GM12874 (cell line): ENCODE data around the gene PIK3R1.

ENCODE experiments used
- TF ChIP-seq, protein P1 (sequence below): IDR thresholded peaks from 2 replicates; pipeline ENCODE4 v1.5.1; 2011; ENCODE audit warnings: low read depth, mild to moderate bottlenecking, control low read depth, low read length, moderate library complexity; ENCODE audit not compliant: insufficient read depth

Gene PIK3R1

GRCh38 chr5:68334553-68334886, 119.0 kb downstream of the PIK3R1 start:
- TF ChIP-seq, protein P1, sequence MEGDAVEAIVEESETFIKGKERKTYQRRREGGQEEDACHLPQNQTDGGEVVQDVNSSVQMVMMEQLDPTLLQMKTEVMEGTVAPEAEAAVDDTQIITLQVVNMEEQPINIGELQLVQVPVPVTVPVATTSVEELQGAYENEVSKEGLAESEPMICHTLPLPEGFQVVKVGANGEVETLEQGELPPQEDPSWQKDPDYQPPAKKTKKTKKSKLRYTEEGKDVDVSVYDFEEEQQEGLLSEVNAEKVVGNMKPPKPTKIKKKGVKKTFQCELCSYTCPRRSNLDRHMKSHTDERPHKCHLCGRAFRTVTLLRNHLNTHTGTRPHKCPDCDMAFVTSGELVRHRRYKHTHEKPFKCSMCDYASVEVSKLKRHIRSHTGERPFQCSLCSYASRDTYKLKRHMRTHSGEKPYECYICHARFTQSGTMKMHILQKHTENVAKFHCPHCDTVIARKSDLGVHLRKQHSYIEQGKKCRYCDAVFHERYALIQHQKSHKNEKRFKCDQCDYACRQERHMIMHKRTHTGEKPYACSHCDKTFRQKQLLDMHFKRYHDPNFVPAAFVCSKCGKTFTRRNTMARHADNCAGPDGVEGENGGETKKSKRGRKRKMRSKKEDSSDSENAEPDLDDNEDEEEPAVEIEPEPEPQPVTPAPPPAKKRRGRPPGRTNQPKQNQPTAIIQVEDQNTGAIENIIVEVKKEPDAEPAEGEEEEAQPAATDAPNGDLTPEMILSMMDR = no peak

- TF ChIP-seq, protein P1 = no peak
Measured at GRCh38 chr5:68335075-68335474, 119.5 kb downstream of the PIK3R1 start.

- TF ChIP-seq, protein P1 = no peak
Measured at GRCh38 chr5:68336200-68336599, 120.6 kb downstream of the PIK3R1 start.

GRCh38 chr5:68337235-68337634, 121.7 kb downstream of the PIK3R1 start:
- TF ChIP-seq, protein P1 = no peak

DNA sequence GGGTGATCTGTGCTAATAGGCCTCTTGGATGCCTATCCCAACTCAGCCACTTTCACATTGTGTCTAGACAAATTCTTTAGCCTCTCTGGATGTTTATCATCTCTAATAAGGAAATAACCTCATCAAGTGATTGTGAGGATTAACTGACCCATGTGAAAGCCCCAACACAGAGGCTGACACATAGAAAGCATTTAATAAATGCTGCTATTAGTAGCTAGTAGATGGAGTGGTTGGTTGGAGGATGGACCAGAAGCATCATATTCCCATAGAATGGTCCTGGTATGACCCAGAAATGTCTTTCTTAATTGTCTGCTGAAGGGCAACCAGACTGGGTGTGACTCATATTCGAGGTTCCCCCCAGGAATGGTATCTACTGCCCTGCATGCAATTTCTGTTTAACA, 124.4 kb downstream of the PIK3R1 start:
- TF ChIP-seq, protein P1 = no peak

DNA sequence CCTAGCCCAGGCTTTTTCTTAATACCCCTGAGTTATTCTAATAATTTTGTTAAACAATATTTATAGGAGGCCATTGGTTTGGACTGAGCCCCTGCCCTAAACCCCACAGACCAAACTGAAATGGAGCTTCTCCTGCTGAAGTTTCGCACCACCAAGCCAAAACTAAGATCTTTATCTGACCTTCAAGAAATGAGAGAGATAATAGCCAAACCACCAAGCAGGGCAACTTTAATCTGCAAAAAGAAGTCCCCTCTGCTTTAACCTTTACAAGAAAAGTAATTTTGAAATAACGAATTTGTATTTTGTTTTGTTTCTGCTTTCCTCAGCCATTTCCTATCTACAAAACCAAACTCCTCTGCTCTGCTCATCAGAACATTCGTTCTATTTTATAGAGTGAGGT, 125.5 kb downstream of the PIK3R1 start:
- TF ChIP-seq, protein P1 = no peak

DNA sequence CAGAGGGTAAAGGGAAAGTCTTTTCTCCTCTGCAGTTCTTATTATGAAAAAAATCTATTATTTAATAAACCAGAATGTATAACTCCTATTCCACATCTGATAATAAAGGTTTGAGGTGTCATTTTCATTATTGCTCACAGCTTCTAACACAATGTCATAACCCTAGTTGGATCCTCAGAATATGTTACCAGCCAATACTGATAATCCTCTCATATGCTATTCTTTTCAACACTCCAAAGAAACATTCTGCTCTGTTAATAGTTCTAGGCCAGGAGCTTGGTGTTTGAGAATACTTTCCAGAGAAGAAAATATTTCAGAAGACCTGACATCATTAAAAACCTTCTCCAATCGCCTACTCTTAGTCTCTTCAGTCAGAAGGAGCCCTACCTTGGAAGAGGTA, 127.1 kb downstream of the PIK3R1 start:
- TF ChIP-seq, protein P1 = no peak

- TF ChIP-seq, protein P1 = no peak
Measured at GRCh38 chr5:68343421-68343826, 127.9 kb downstream of the PIK3R1 start.
